ENCODE data around the gene CEMP1. TPM values are rescaled to one million over a fixed set of nuclear protein-coding genes. Genes with fewer than 3 reads are reported as not detected.
"Not testable (repeated sequence)": the region's sequence is repeated elsewhere in the genome, so short reads cannot be mapped to it uniquely, and the experiment has no call there.

Gene CEMP1
- total and polyA plus RNA-seq, 5 donors from 2014 or later = 0.27 to 3.8 (median 3.7) TPM

DNA sequence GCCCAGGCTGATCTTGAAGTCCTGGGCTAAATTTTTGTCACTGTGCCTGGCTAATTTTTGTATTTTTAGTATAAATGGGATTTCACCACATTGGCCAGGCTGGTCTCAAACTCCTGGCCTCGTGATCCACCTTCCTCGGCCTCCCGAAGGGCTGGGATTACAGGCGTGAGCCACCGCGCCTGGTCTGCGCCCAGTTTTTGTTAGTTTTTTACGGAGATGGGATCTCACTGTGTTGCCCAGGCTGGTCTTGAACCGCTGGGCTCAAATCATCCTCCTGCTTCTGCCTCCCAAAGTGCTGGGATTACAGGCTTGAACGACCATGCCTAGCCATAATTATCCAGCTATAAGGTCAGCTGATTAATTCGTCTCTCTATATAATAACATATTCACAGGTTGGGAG is 2.7 kb upstream of the CEMP1 start:
- Mint-ChIP-seq H3K9me3 (no peaks in the 10 kb centered on the region), H3K27ac (peak overlapping the region in 2 of 3 donors; percentile 85 to 93), H3K4me1 (peaks cover 0 to 33% (median 19%) of the 10 kb centered on the region in 4 donors), H3K4me3 (peak overlapping the region; percentile 74 to 92 (median 76)), H3K27me3 (peaks cover 15% of the 10 kb centered on the region), H3K36me3 (no peaks in the 10 kb centered on the region)
- DNase-seq (no peak), ATAC-seq (ENCODE audit: low read depth in 2 of 2) (no peak)
- Histone ChIP-seq H3K27ac (ENCODE audit: insufficient read depth, low read length, poor library complexity, severe bottlenecking) (no peak overlapping the region), H3K27me3 (ENCODE audit: control insufficient read depth, insufficient read depth, low read length) (no peaks in the 10 kb centered on the region), H3K4me1 (ENCODE audit: control insufficient read depth, insufficient read depth, low read length, poor library complexity, severe bottlenecking) (peaks cover 26% of the 10 kb centered on the region), H3K4me3 (ENCODE audit: low read depth, low read length) (no peak overlapping the region), H3K36me3 (ENCODE audit: control insufficient read depth, insufficient read depth, low read length) (peaks cover 3% of the 10 kb centered on the region), H3K9me3 (ENCODE audit: control insufficient read depth in 2 of 2, low read length in 2 of 2) (no peaks in the 10 kb centered on the region)

- Mint-ChIP-seq H3K27ac (peak overlapping the region; percentile 87 to 99 (median 99)), H3K4me3 (peak overlapping the region; percentile 97 to 99 (median 98)), H3K4me1 (peaks cover 0 to 28% (median 16%) of the 10 kb centered on the region in 4 donors), H3K27me3 (peaks cover 15% of the 10 kb centered on the region)
- peak overlapping the region; percentile 95 for H3K27ac ChIP-seq (ENCODE audit: insufficient read depth, low read length, poor library complexity, severe bottlenecking)
- not testable (repeated sequence) for H3K9me3 ChIP-seq (ENCODE audit: control insufficient read depth in 2 of 2, low read length in 2 of 2); H3K36me3 Mint-ChIP-seq; H3K9me3 Mint-ChIP-seq; DNase-seq; H3K36me3 ChIP-seq (ENCODE audit: control insufficient read depth, insufficient read depth, low read length); ATAC-seq (ENCODE audit: low read depth in 2 of 2); H3K27me3 ChIP-seq (ENCODE audit: control insufficient read depth, insufficient read depth, low read length)
- H3K4me3 ChIP-seq (ENCODE audit: low read depth, low read length) = peak overlapping the region; percentile 73
- H3K4me1 ChIP-seq (ENCODE audit: control insufficient read depth, insufficient read depth, low read length, poor library complexity, severe bottlenecking) = peaks cover 21% of the 10 kb centered on the region
Observed at GRCh38 chr16:2533142-2533755, 2.0 kb upstream of the CEMP1 start.

DNA sequence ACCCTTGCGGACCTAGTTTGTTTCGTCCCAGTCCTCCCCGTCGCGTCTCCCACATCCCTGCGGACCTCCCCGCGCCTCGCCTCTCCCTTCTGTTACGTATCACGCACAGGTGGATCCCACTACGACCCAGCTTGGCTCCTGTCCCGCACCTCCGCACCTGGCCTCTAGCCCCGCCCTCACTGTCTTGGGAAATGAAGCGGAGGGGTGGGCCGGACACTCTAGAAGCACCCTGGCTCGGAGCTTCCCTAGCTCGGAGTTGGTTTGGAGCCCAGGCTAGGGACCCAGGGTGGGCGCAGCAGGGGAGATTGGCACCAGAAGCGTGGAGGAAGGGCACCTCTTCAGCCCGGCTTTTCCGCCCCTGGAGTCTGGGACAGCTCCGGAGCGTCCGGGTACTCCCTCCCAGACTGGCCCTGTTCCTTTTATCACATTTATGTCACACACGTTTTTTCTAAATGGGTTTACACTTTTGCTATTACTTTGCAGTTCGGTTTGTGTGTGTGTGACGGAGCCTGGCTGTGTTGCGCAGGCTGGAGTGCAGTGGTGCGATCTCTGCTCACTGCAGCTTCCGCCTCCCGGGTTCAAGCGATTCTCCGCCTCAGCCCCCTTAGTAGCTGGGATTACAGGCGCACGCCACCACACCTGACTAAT is 1.4 kb upstream of the CEMP1 start:
- Histone ChIP-seq H3K36me3 (ENCODE audit: control insufficient read depth, insufficient read depth, low read length) (peaks cover 4% of the 10 kb centered on the region), H3K27ac (ENCODE audit: insufficient read depth, low read length, poor library complexity, severe bottlenecking) (peak overlapping the region; percentile 95), H3K4me1 (ENCODE audit: control insufficient read depth, insufficient read depth, low read length, poor library complexity, severe bottlenecking) (peaks cover 21% of the 10 kb centered on the region), H3K27me3 (ENCODE audit: control insufficient read depth, insufficient read depth, low read length) (no peaks in the 10 kb centered on the region), H3K4me3 (ENCODE audit: low read depth, low read length) (peak overlapping the region; percentile 73), H3K9me3 (ENCODE audit: control insufficient read depth in 2 of 2, low read length in 2 of 2) (no peaks in the 10 kb centered on the region)
- DNase-seq (peak; percentile 56 to 80 (median 76)), ATAC-seq (ENCODE audit: low read depth in 2 of 2) (peak; percentile 4 to 16)
- peak overlapping the region; percentile 97 to 99 (median 98) for H3K4me3 Mint-ChIP-seq
- H3K27ac Mint-ChIP-seq = peak overlapping the region; percentile 95 to 99 (median 99)
- peaks cover 0 to 28% (median 16%) of the 10 kb centered on the region in 4 donors for H3K4me1 Mint-ChIP-seq
- no peaks in the 10 kb centered on the region for H3K9me3 Mint-ChIP-seq
- no peaks in the 10 kb centered on the region for H3K36me3 Mint-ChIP-seq
- H3K27me3 Mint-ChIP-seq = peaks cover 15% of the 10 kb centered on the region

DNA sequence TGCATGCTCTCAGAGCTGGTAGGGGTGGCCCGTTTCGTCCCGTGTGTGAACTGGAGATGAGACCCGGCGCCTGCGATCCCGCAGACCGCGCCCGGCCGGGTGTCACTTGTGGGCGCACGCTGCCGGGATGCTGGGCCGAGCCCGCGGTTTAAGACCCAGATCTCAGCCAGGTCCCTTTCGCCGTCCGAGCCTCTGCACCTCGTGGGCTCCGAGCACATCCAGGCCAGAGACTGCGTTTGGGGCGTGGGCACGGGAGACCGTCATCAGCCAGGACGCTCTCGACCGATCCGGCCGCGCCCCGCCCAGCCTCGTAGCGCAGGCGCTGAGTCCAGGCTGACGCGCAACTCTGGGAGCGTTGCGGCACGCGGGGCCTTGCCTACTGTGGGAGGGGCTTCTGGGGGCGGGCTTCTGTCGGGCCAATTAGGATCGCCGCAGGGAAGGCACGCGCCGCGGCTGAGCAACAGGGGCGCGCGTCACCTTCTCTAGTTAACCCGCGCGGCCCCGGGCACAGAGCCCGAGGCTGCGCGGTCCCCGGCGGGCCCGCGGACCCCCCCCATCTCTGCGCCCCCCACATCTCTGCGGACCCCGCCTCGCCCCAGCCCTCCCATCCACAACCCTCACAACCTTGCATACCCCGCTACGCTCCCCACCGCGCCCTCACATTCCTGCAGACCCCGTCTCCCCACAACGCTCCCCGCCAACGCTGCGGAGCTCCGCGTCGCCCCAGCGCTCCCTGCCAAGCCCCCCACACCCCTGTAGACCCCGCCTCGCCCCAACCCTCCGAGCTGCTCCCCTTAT is 687 bp upstream of the CEMP1 start:
- H3K4me1 ChIP-seq (ENCODE audit: control insufficient read depth, insufficient read depth, low read length, poor library complexity, severe bottlenecking) = peaks cover 19% of the 10 kb centered on the region
- no peaks in the 10 kb centered on the region for H3K9me3 ChIP-seq (ENCODE audit: control insufficient read depth in 2 of 2, low read length in 2 of 2)
- H3K36me3 Mint-ChIP-seq = no peaks in the 10 kb centered on the region
- H3K4me3 ChIP-seq (ENCODE audit: low read depth, low read length) = peak overlapping the region; percentile 73
- peak overlapping the region; percentile 95 for H3K27ac ChIP-seq (ENCODE audit: insufficient read depth, low read length, poor library complexity, severe bottlenecking)
- ATAC-seq (ENCODE audit: low read depth in 2 of 2) (peak; percentile 94), DNase-seq (peak; percentile 96 to 98 (median 97))
- peaks cover 15% of the 10 kb centered on the region for H3K27me3 Mint-ChIP-seq
- peaks cover 0 to 27% (median 14%) of the 10 kb centered on the region in 4 donors for H3K4me1 Mint-ChIP-seq
- H3K27me3 ChIP-seq (ENCODE audit: control insufficient read depth, insufficient read depth, low read length) = no peaks in the 10 kb centered on the region
- H3K36me3 ChIP-seq (ENCODE audit: control insufficient read depth, insufficient read depth, low read length) = peaks cover 4% of the 10 kb centered on the region
- H3K27ac Mint-ChIP-seq = peak overlapping the region; percentile 95 to 99 (median 99)
- peak overlapping the region; percentile 97 to 99 (median 98) for H3K4me3 Mint-ChIP-seq
- H3K9me3 Mint-ChIP-seq = no peaks in the 10 kb centered on the region

DNA sequence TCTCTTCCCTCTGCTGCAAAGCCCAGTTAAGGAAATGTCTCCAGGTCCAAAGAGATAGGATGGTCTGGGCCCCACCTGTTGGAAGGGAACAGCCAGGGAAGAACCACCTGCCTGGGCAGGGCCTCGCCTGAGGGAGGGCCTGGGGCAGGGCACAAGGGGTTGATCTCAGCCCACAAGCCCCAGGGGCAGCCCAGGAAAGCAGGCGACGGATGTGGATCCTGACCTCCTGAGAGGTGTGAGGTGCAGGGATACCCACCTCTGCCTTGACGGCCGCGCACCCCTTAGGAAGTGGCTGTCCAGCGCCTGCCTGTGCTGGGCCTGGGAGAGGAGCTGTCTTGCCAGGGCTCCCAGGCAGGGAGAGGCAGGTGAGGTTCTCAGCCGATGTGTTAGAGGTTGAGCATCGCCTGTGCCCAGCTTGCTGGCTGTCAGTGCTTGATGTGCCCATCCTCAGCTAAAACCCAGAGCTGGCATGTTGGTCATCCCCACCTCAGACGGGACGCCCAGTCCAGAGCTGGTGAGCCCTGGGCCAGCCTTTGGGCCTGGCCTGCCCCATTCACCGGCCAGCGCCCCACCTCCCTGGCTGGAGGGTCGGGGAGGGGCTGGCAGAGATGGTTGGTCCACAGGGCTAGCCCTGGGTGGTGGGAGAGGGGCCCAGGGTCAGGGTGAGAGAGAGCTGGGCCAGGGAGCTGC is 434 bp downstream of the CEMP1 start:
- peak overlapping the region; percentile 97 to 99 (median 98) for H3K4me3 Mint-ChIP-seq
- no peak for DNase-seq

GRCh38 chr16:2529961-2530628 is 1.1 kb downstream of the CEMP1 start:
- Histone ChIP-seq H3K4me1 (ENCODE audit: control insufficient read depth, insufficient read depth, low read length, poor library complexity, severe bottlenecking) (peaks cover 17% of the 10 kb centered on the region), H3K4me3 (ENCODE audit: low read depth, low read length) (no peak overlapping the region), H3K27ac (ENCODE audit: insufficient read depth, low read length, poor library complexity, severe bottlenecking) (no peak overlapping the region), H3K9me3 (ENCODE audit: control insufficient read depth in 2 of 2, low read length in 2 of 2) (no peaks in the 10 kb centered on the region), H3K27me3 (ENCODE audit: control insufficient read depth, insufficient read depth, low read length) (no peaks in the 10 kb centered on the region), H3K36me3 (ENCODE audit: control insufficient read depth, insufficient read depth, low read length) (peaks cover 8% of the 10 kb centered on the region)
- ATAC-seq (ENCODE audit: low read depth in 2 of 2) = no peak
- Mint-ChIP-seq H3K27ac (peak overlapping the region; percentile 71 to 99 (median 79)), H3K9me3 (no peaks in the 10 kb centered on the region), H3K36me3 (no peaks in the 10 kb centered on the region), H3K4me3 (peak overlapping the region; percentile 23 to 63 (median 54)), H3K4me1 (peaks cover 0 to 27% (median 13%) of the 10 kb centered on the region in 4 donors), H3K27me3 (peaks cover 15% of the 10 kb centered on the region)
- DNase-seq = no peak

More for the DNA sequence above, 434 bp downstream of the CEMP1 start:
- no peak overlapping the region for H3K4me3 ChIP-seq (ENCODE audit: low read depth, low read length)
- no peaks in the 10 kb centered on the region for H3K9me3 Mint-ChIP-seq
- peaks cover 8% of the 10 kb centered on the region for H3K36me3 ChIP-seq (ENCODE audit: control insufficient read depth, insufficient read depth, low read length)
- H3K27me3 ChIP-seq (ENCODE audit: control insufficient read depth, insufficient read depth, low read length) = no peaks in the 10 kb centered on the region
- H3K27ac ChIP-seq (ENCODE audit: insufficient read depth, low read length, poor library complexity, severe bottlenecking) = peak overlapping the region; percentile 95
- H3K27me3 Mint-ChIP-seq = peaks cover 15% of the 10 kb centered on the region
- peaks cover 0 to 27% (median 13%) of the 10 kb centered on the region in 4 donors for H3K4me1 Mint-ChIP-seq
- peaks cover 17% of the 10 kb centered on the region for H3K4me1 ChIP-seq (ENCODE audit: control insufficient read depth, insufficient read depth, low read length, poor library complexity, severe bottlenecking)
- ATAC-seq (ENCODE audit: low read depth in 2 of 2) = no peak
- peak overlapping the region; percentile 52 to 99 (median 99) for H3K27ac Mint-ChIP-seq
- no peaks in the 10 kb centered on the region for H3K36me3 Mint-ChIP-seq
- H3K9me3 ChIP-seq (ENCODE audit: control insufficient read depth in 2 of 2, low read length in 2 of 2) = no peaks in the 10 kb centered on the region

Measured in CD4-positive, CD25-positive, alpha-beta regulatory T cell (primary cell).